Psoas muscle (tissue), 8 donors: Measurements from ENCODE around the gene OGFOD1. TPM values are rescaled to one million over a fixed set of nuclear protein-coding genes. Genes with fewer than 3 reads are reported as not detected.
A peak's percentile ranks its signal among the peaks of the same experiment; 100 is the strongest.

Experiments
- ATAC-seq, 4 donors: fragments of 200-7000 bp; cut with Tn5 transposase; one replicate each; pipeline ENCODE4 v1.9.1; 2020; ENCODE audit warnings: moderate library complexity in 3 of 4, mild to moderate bottlenecking in 2 of 4
- DNase-seq, 2 donors: peaks; one replicate each; pipeline ENCODE4 v3.0.0-alpha.2; 2020
- H3K27ac ChIP-seq: fragments of 200-600 bp; one replicate; pipeline ENCODE4 v1.8.0; 2022
- H3K27me3 ChIP-seq, 3 donors: fragments of 200-600 bp in 1 of 3; one replicate each; pipeline versions ENCODE4 v1.6.1 to v1.8.0; 2013 to 2022; ENCODE audit warnings: low read length in 2 of 3, mild to moderate bottlenecking in 2 of 3, moderate library complexity in 1 of 3; ENCODE audit not compliant: insufficient read depth in 3 of 3
- H3K36me3 ChIP-seq, 2 donors: fragments of 200-600 bp in 1 of 2; one replicate each; pipeline versions ENCODE4 v1.6.1 to v1.8.0; 2013 to 2022; ENCODE audit warnings: low read depth in 1 of 2, mild to moderate bottlenecking in 1 of 2, moderate library complexity in 1 of 2; ENCODE audit not compliant: insufficient read depth in 1 of 2
- H3K4me1 ChIP-seq: fragments of 200-600 bp; one replicate; pipeline ENCODE4 v1.8.0; 2022
- H3K4me3 ChIP-seq: fragments of 200-600 bp; one replicate; pipeline ENCODE4 v1.8.0; 2022; ENCODE audit warnings: mild to moderate bottlenecking
- H3K9me3 ChIP-seq: fragments of 200-600 bp; one replicate; pipeline ENCODE4 v1.8.0; 2022
- CTCF ChIP-seq: fragments of 200-600 bp; IDR thresholded peaks from one replicate; pipeline ENCODE4 v1.8.0; 2022; ENCODE audit warnings: antibody characterized with exemption
- WGBS, 3 donors: extraction: QIAGEN DNeasy Blood & Tissue Kit; methylation state at CpG; one replicate each; pipeline versions ENCODE4 v1.1.6 to v1.1.7; 2013; 5-methylcytosine and 5-hydroxymethylcytosine counted together
- intact Hi-C, 2 donors: fragments of 100-400 bp; cut with DNase I; formaldehyde crosslinking; loops; one replicate each; pipeline versions ENCODE4 v1.11.0 to v1.14.2; 2022
- long read RNA-seq, 2 donors: library from polyadenylated mRNA; unstranded; transcript quantifications; one replicate each; pipeline ENCODE4 v2.0.0, GENCODE V29; 2021
- polyA plus RNA-seq, 3 donors: library from polyadenylated mRNA; stranded (reverse); fragments of 200-250 nt; gene quantifications; one replicate each; pipeline ENCODE4 v1.2.3, GENCODE V29; 2013
- total RNA-seq, 4 donors: library from RNA; stranded (reverse); fragmentation: NEBNext Ultra II Directional in 2 of 4; extraction: Animal tissue kit (Norgen Biotek cat#: 25700) in 2 of 4; gene quantifications; one replicate each; pipeline versions ENCODE4 v1.2.1 to v1.2.4, GENCODE V29; 2021 to 2023
- donor health status: healthy with polysubstance abuse.
- donor health status: DM: no; HTN: no; CAD: no; lungs with moderate emphysema.
- donor health status: Bipolar disorder and iron deficiency.
- donor health status: healthy.
- donor health status: DM: yes; HTN: yes; CAD: no.
- donor health status: DM: no; HTN: no; CAD: no.
- donor health status: DM: no; HTN: no; CAD: no.
- donor health status: DM: yes; HTN: yes; CAD: no.

OGFOD1 gene
- total RNA-seq = 10 to 100 TPM; 56.3 to 97.6 (median 73.4) TPM
- polyA plus RNA-seq = 100 to 1,000 TPM in 1 of 3 donors, 10 to 100 TPM in 2; 40.9 to 100 (median 42.6) TPM
- long read RNA-seq, donor 1, full-length matches to known transcripts = 9 of 11 reads
- long read RNA-seq, donor 1, partial matches to known transcripts = 1 of 11 reads
- long read RNA-seq, donor 1, other reads (novel, unspliced or antisense) = 1 of 11 reads
- long read RNA-seq, donor 2, full-length matches to known transcripts = 49 of 57 reads
- long read RNA-seq, donor 2, partial matches to known transcripts = 6 of 57 reads
- long read RNA-seq, donor 2, other reads (novel, unspliced or antisense) = 2 of 57 reads

GRCh38 chr16:56450986-56451752 lies at the start of gene OGFOD1, which contains the start of gene NUDT21:
Gene OGFOD1 (plus strand): TSS chr16:56451554. CDS start chr16:56451613, 59 bp downstream.
Gene NUDT21 (minus strand): TSS chr16:56451332. CDS start chr16:56451202, 130 bp downstream.
- TF ChIP-seq CTCF = no peak
- intact Hi-C loops = loop anchor here in 1 of 2 donors (5.0 kb wide), 1 partner anchor 1366 kb away; no protein-coding TSS in a partner anchor
- Histone ChIP-seq H3K4me1 (peaks cover 38% of the 10 kb centered on the region), H3K27ac (peak within 1 kb of the TSS; percentile 96), H3K36me3 (peaks cover 5 to 49% of the 10 kb centered on the region in 2 donors), H3K27me3 (no peaks in the 10 kb centered on the region), H3K9me3 (no peaks in the 10 kb centered on the region), H3K4me3 (peak within 1 kb of the TSS; percentile 87)
- ATAC-seq (peak; percentile 95 to 99 (median 98)), DNase-seq (peak; percentile 92 to 97)
- WGBS, 3 donors = 0 to 1% (median 1%) methylated on average over 52 to 56 of the region's 56 CpGs

GRCh38 chr16:56405977-56406672 lies 45.2 kb upstream of the OGFOD1 start:
- WGBS, 3 donors = 80 to 94% (median 89%) methylated on average over 4 of the region's 4 CpGs

GRCh38 chr16:56408379-56409098 lies 42.8 kb upstream of the OGFOD1 start:
- Histone ChIP-seq H3K27ac (peak overlapping the region; percentile 54), H3K4me1 (peaks cover 38% of the 10 kb centered on the region), H3K36me3 (peaks cover 15 to 77% of the 10 kb centered on the region in 2 donors), H3K27me3 (no peaks in the 10 kb centered on the region), H3K4me3 (no peak overlapping the region), H3K9me3 (no peaks in the 10 kb centered on the region)
- intact Hi-C loops = no loop called here
- ATAC-seq (peak; percentile 39 to 60 (median 54)), DNase-seq (no peak)
- 72 to 92% (median 86%) methylated on average over 7 of the region's 7 CpGs for WGBS, 3 donors
- TF ChIP-seq CTCF = no peak

More at GRCh38 chr16:56405977-56406672, 45.2 kb upstream of the OGFOD1 start:
- ATAC-seq (no peak), DNase-seq (no peak)
- Histone ChIP-seq H3K4me3 (no peak overlapping the region), H3K36me3 (peaks cover 16 to 79% of the 10 kb centered on the region in 2 donors), H3K27me3 (no peaks in the 10 kb centered on the region), H3K9me3 (no peaks in the 10 kb centered on the region), H3K27ac (no peak overlapping the region), H3K4me1 (peaks cover 29% of the 10 kb centered on the region)
- TF ChIP-seq CTCF = no peak
- intact Hi-C loops = no loop called here

- H3K4me3 ChIP-seq = no peak overlapping the region
- H3K9me3 ChIP-seq = no peaks in the 10 kb centered on the region
- WGBS, 3 donors = 62 to 84% (median 70%) methylated on average over 4 of the region's 4 CpGs
- no peak for TF ChIP-seq CTCF
- intact Hi-C loops = no loop called here
- H3K4me1 ChIP-seq = peaks cover 38% of the 10 kb centered on the region
- no peak for DNase-seq
- H3K27me3 ChIP-seq = no peaks in the 10 kb centered on the region
- ATAC-seq = peak; percentile 49 to 64 (median 58)
- peak overlapping the region; percentile 54 for H3K27ac ChIP-seq
- H3K36me3 ChIP-seq = peaks cover 15 to 75% of the 10 kb centered on the region in 2 donors
Measured at GRCh38 chr16:56409195-56409594, 42.2 kb upstream of the OGFOD1 start.
